HepG2 (cell line): ENCODE data around the gene CEP19. TPM values are rescaled to one million over a fixed set of nuclear protein-coding genes. Genes with fewer than 3 reads are reported as not detected.

Experiments used
- CEBPB ChIP-seq: IDR thresholded peaks from 2 replicates; pipeline ENCODE4 v1.6.1; 2011; ENCODE audit warnings: low read depth, low read length, improper control_type of control experiment, borderline replicate concordance
- EP300 ChIP-seq, 3 experiments: sonication (generic) in 1 of 3; formaldehyde crosslinking in 1 of 3; IDR thresholded peaks; 2 replicates each; pipeline versions ENCODE4 v1.5.1 to v1.6.1; 2011 to 2020; ENCODE audit warnings: low read depth in 2 of 3, low read length in 2 of 3, borderline replicate concordance in 1 of 3, improper control_type of control experiment in 1 of 3, mild to moderate bottlenecking in 1 of 3, missing genetic modification reagents in 1 of 3, moderate library complexity in 1 of 3
- FOXA3 ChIP-seq: IDR thresholded peaks from 2 replicates; pipeline ENCODE4 v1.6.1; 2016; ENCODE audit warnings: missing genetic modification reagents, missing compliant biosample characterization
- FOXK2 ChIP-seq: fragments of 450-650 bp; IDR thresholded peaks from 2 replicates; pipeline ENCODE4 v1.6.1; 2016
- GATA4 ChIP-seq: sonication (generic); IDR thresholded peaks from 2 replicates; pipeline ENCODE4 v1.6.1; 2016; ENCODE audit warnings: antibody characterized with exemption, low read depth, borderline replicate concordance
- KDM4B ChIP-seq: sonication (generic); formaldehyde crosslinking; IDR thresholded peaks from 2 replicates; pipeline ENCODE4 v1.4.0; 2020; ENCODE audit warnings: missing genetic modification reagents
- MXD4 ChIP-seq: IDR thresholded peaks from 2 replicates; pipeline ENCODE4 v1.6.1; 2016; ENCODE audit warnings: mild to moderate bottlenecking, missing biosample characterization, missing genetic modification reagents
- NFAT5 ChIP-seq: sonication (generic); formaldehyde crosslinking; IDR thresholded peaks from 2 replicates; pipeline ENCODE4 v1.4.0; 2020; ENCODE audit warnings: missing genetic modification reagents
- RAD51 ChIP-seq: fragments of 450-650 bp; IDR thresholded peaks from 2 replicates; pipeline ENCODE4 v1.6.1; 2016; ENCODE audit warnings: borderline replicate concordance
- RBM22 ChIP-seq: fragments of 200-400 bp; formaldehyde crosslinking; optimal IDR thresholded peaks from 2 replicates; pipeline ENCODE3; 2017; ENCODE audit warnings: mild to moderate bottlenecking, low read length, moderate library complexity
- RFXANK ChIP-seq: IDR thresholded peaks from 2 replicates; pipeline ENCODE4 v1.6.1; 2016
- SKIL ChIP-seq: sonication (generic); formaldehyde crosslinking; IDR thresholded peaks from 2 replicates; pipeline ENCODE4 v1.8.0; 2022; ENCODE audit warnings: missing genetic modification reagents, mild to moderate bottlenecking, moderate library complexity, borderline replicate concordance
- SOX6 ChIP-seq, 2 experiments: fragments of 450-650 bp in 1 of 2; sonication (generic) in 1 of 2; formaldehyde crosslinking in 1 of 2; IDR thresholded peaks; 2 replicates each; pipeline versions ENCODE4 v1.4.0 to v1.6.1; 2017 to 2020; ENCODE audit warnings: antibody characterized with exemption in 1 of 2, mild to moderate bottlenecking in 1 of 2, missing genetic modification reagents in 1 of 2
- SP1 ChIP-seq, 2 experiments: fragments of 450-650 bp in 1 of 2; sonication (generic) in 1 of 2; formaldehyde crosslinking in 1 of 2; IDR thresholded peaks; 2 replicates each; pipeline versions ENCODE4 v1.4.0 to v1.6.1; 2016 to 2020; ENCODE audit warnings: missing genetic modification reagents in 1 of 2
- UBTF ChIP-seq: sonication (generic); formaldehyde crosslinking; IDR thresholded peaks from 2 replicates; pipeline ENCODE4 v1.4.0; 2020; ENCODE audit warnings: mild to moderate bottlenecking, missing genetic modification reagents
- YEATS4 ChIP-seq: sonication (generic); formaldehyde crosslinking; IDR thresholded peaks from 2 replicates; pipeline ENCODE4 v1.4.0; 2020; ENCODE audit warnings: missing genetic modification reagents, borderline replicate concordance
- ZKSCAN8 ChIP-seq: IDR thresholded peaks from 2 replicates; pipeline ENCODE4 v1.6.1; 2016; ENCODE audit warnings: borderline replicate concordance, missing genetic modification reagents, missing compliant biosample characterization
- ZNF878 ChIP-seq: sonication (generic); formaldehyde crosslinking; IDR thresholded peaks from 2 replicates; pipeline ENCODE4 v1.8.1; 2023; ENCODE audit warnings: mild to moderate bottlenecking, missing genetic modification reagents, moderate library complexity
- ZSCAN25 ChIP-seq: sonication (generic); formaldehyde crosslinking; IDR thresholded peaks from 2 replicates; pipeline ENCODE4 v1.8.0; 2022; ENCODE audit warnings: mild to moderate bottlenecking, missing genetic modification reagents
- polyA plus RNA-seq, 8 experiments: library from polyadenylated mRNA; depleted of rRNA in 3 of 8; stranded (reverse) in 7 of 8; unstranded in 1 of 8; fragments of >200 nt; fragmentation: Illumina TruSeq in 4 of 8; extraction: Trizol in 4 of 8; gene quantifications; 2 replicates each; pipeline versions ENCODE4 v1.2.1 to v1.2.3, GENCODE V29; 2011 to 2016; ENCODE audit warnings: low read depth in 4 of 8, missing spikeins in 1 of 8, mixed read lengths in 1 of 8; ENCODE audit not compliant: insufficient read depth in 1 of 8
- total RNA-seq, 5 experiments: library from RNA; depleted of rRNA; stranded (reverse); fragments of >200 nt; fragmentation: Illumina TruSeq; extraction: Trizol; gene quantifications; 2 replicates each; pipeline ENCODE4 v1.2.3, GENCODE V29; 2016; ENCODE audit warnings: low read depth in 1 of 5

The CEP19 gene
- total and polyA plus RNA-seq, 2 of the 13 experiments (the other 11 are each of a cell fraction or from before 2014, with no cell fraction given) = 0.48 to 1.2 TPM

- no peak for TF ChIP-seq SKIL (CRISPR knock-in tag)
- TF ChIP-seq ZKSCAN8 (CRISPR knock-in tag) = no peak
- TF ChIP-seq ZSCAN25 (CRISPR knock-in tag) = no peak
- no peak for TF ChIP-seq KDM4B (CRISPR knock-in tag)
- no peak for TF ChIP-seq YEATS4 (CRISPR knock-in tag)
- peak; percentile 35; the same call in 1 of the 2 replicates for TF ChIP-seq FOXA3
- no peak for TF ChIP-seq RBM22
- TF ChIP-seq SOX6 (IDR thresholded peaks at IDR 0.05) = no peak
- TF ChIP-seq SOX6 (CRISPR knock-in tag; IDR thresholded peaks at IDR 0.05) = no peak
- no peak for TF ChIP-seq NFAT5
- no peak for TF ChIP-seq MXD4 (CRISPR knock-in tag)
- no peak for TF ChIP-seq SP1 (IDR thresholded peaks at IDR 0.05)
- TF ChIP-seq SP1 (CRISPR knock-in tag; IDR thresholded peaks at IDR 0.05) = no peak
- no peak for TF ChIP-seq RFXANK (CRISPR knock-in tag)
- no peak for TF ChIP-seq ZNF878 (CRISPR knock-in tag)
- no peak for TF ChIP-seq FOXK2
- TF ChIP-seq EP300 (IDR thresholded peaks at IDR 0.05; ENCODE audit: low read depth in 2 of 2, low read length in 2 of 2) = peak in 1 of 2 experiments; percentile 61; a peak in 1 of 4 replicates
- TF ChIP-seq EP300 (CRISPR knock-in tag; IDR thresholded peaks at IDR 0.05; ENCODE audit: borderline replicate concordance) = peak; percentile 38; the same call in 1 of the 2 replicates
- TF ChIP-seq CEBPB = peak; percentile 72
- TF ChIP-seq GATA4 = 0 out of 2 replicates have a peak, but pooled peaks have one; percentile 54
- TF ChIP-seq RAD51 = no peak
- TF ChIP-seq UBTF = no peak
Observed at GRCh38 chr3:196736670-196737374, 24.8 kb upstream of the CEP19 start (continued).
